H9 (cell line): ENCODE data around the gene PMM2. TPM values are rescaled to one million over a fixed set of nuclear protein-coding genes. Genes with fewer than 3 reads are reported as not detected.

Source experiments
- DNase-seq: peaks from one replicate; pipeline ENCODE4 v3.0.0-alpha.2; 2017
- H2AFZ ChIP-seq: one replicate; pipeline ENCODE4 v1.6.1; 2013; ENCODE audit warnings: mild to moderate bottlenecking, low read length, control low read depth, moderate library complexity
- H2AK5ac ChIP-seq: 2 replicates; pipeline ENCODE4 v1.6.1; 2013; ENCODE audit warnings: low read length, control low read depth, mixed read lengths; ENCODE audit not compliant: insufficient read length
- H2BK120ac ChIP-seq: one replicate; pipeline ENCODE4 v1.6.1; 2013; ENCODE audit warnings: low read depth, mild to moderate bottlenecking, low read length, control low read depth, inconsistent platforms; ENCODE audit not compliant: poor library complexity, severe bottlenecking
- H2BK12ac ChIP-seq: 2 replicates; pipeline ENCODE4 v1.6.1; 2013; ENCODE audit warnings: low read length, control low read depth, mixed read lengths, low read depth; ENCODE audit not compliant: insufficient read length
- H2BK15ac ChIP-seq: 2 replicates; pipeline ENCODE4 v1.6.1; 2013; ENCODE audit warnings: low read depth, low read length, control low read depth
- H2BK20ac ChIP-seq: one replicate; pipeline ENCODE4 v1.6.1; 2013; ENCODE audit warnings: low read depth, mild to moderate bottlenecking, low read length, control low read depth, inconsistent platforms; ENCODE audit not compliant: poor library complexity, severe bottlenecking
- H2BK5ac ChIP-seq: 2 replicates; pipeline ENCODE4 v1.6.1; 2013; ENCODE audit warnings: low read length, control low read depth, mixed read lengths; ENCODE audit not compliant: insufficient read length
- H3K14ac ChIP-seq: 2 replicates; pipeline ENCODE4 v1.6.1; 2013; ENCODE audit warnings: low read length, control low read depth; ENCODE audit not compliant: insufficient read depth
- H3K18ac ChIP-seq: 2 replicates; pipeline ENCODE4 v1.6.1; 2013; ENCODE audit warnings: low read depth, mild to moderate bottlenecking, mixed read lengths, low read length, control low read depth; ENCODE audit not compliant: insufficient read length
- H3K23ac ChIP-seq: 2 replicates; pipeline ENCODE4 v1.6.1; 2013; ENCODE audit warnings: low read length, control low read depth, mixed read lengths, low read depth; ENCODE audit not compliant: insufficient read length
- H3K23me2 ChIP-seq: 2 replicates; pipeline ENCODE4 v1.6.1; 2013; ENCODE audit warnings: low read depth, mild to moderate bottlenecking, mixed read lengths, low read length, control low read depth; ENCODE audit not compliant: insufficient read length, poor library complexity, severe bottlenecking
- H3K27ac ChIP-seq: 2 replicates; pipeline ENCODE4 v1.5.1; 2013; ENCODE audit warnings: low read length, control low read depth, mixed read lengths, low read depth; ENCODE audit not compliant: insufficient read length
- H3K27me3 ChIP-seq: 2 replicates; pipeline ENCODE4 v1.6.1; 2013; ENCODE audit warnings: low read length, control low read depth, inconsistent platforms; ENCODE audit not compliant: insufficient read depth
- H3K4ac ChIP-seq: 2 replicates; pipeline ENCODE4 v1.6.1; 2013; ENCODE audit warnings: low read depth, mild to moderate bottlenecking, control low read depth, inconsistent platforms, low read length, moderate library complexity
- H3K4me1 ChIP-seq: 2 replicates; pipeline ENCODE4 v1.6.1; 2013; ENCODE audit warnings: low read length, control low read depth, inconsistent platforms; ENCODE audit not compliant: insufficient read depth
- H3K4me2 ChIP-seq: 2 replicates; pipeline ENCODE4 v1.6.1; 2013; ENCODE audit warnings: low read length, control low read depth, mixed read lengths; ENCODE audit not compliant: insufficient read length, insufficient read depth
- H3K56ac ChIP-seq: 2 replicates; pipeline ENCODE4 v1.6.1; 2013; ENCODE audit warnings: low read depth, mild to moderate bottlenecking, mixed read lengths, low read length, control low read depth; ENCODE audit not compliant: insufficient read length
- H3K79me1 ChIP-seq: 2 replicates; pipeline ENCODE4 v1.6.1; 2013; ENCODE audit warnings: low read depth, mild to moderate bottlenecking, moderate library complexity, low read length, control low read depth, inconsistent platforms; ENCODE audit not compliant: insufficient read depth, poor library complexity, severe bottlenecking
- H3K79me2 ChIP-seq: 2 replicates; pipeline ENCODE4 v1.6.1; 2013; ENCODE audit warnings: low read length, control low read depth, inconsistent platforms; ENCODE audit not compliant: insufficient read depth
- H3K9ac ChIP-seq: 2 replicates; pipeline ENCODE4 v1.6.1; 2013; ENCODE audit warnings: low read length, control low read depth, mixed read lengths; ENCODE audit not compliant: insufficient read length; ENCODE audit errors: extremely low read depth
- H3K9me3 ChIP-seq: one replicate; pipeline ENCODE4 v1.6.1; 2013; ENCODE audit warnings: low read depth, low read length, inconsistent platforms; ENCODE audit not compliant: control insufficient read depth
- H3T11ph ChIP-seq: one replicate; pipeline ENCODE4 v1.6.1; 2013; ENCODE audit warnings: mild to moderate bottlenecking, low read length, control low read depth, inconsistent platforms
- H4K20me1 ChIP-seq: one replicate; pipeline ENCODE4 v1.6.1; 2013; ENCODE audit not compliant: control insufficient read depth, insufficient read length, insufficient read depth
- H4K5ac ChIP-seq: 2 replicates; pipeline ENCODE4 v1.6.1; 2013; ENCODE audit warnings: low read depth, mild to moderate bottlenecking, mixed read lengths, low read length, control low read depth; ENCODE audit not compliant: insufficient read length
- H4K8ac ChIP-seq: replicated peaks from 2 replicates; pipeline ENCODE4 v1.6.1; 2013; ENCODE audit warnings: low read length, control low read depth, mixed read lengths, low read depth; ENCODE audit not compliant: insufficient read length
- H4K91ac ChIP-seq: 2 replicates; pipeline ENCODE4 v1.6.1; 2013; ENCODE audit warnings: low read depth, mild to moderate bottlenecking, moderate library complexity, mixed read lengths, low read length, control low read depth; ENCODE audit not compliant: insufficient read length
- H3K27ac Mint-ChIP-seq, 3 experiments: 2 replicates in 2 of 3; 3 replicates in 1 of 3; pipeline ENCODE4 v1.8.0; 2020 to 2021; ENCODE audit warnings: mixed read lengths in 3 of 3, mild to moderate bottlenecking in 1 of 3, moderate library complexity in 1 of 3
- H3K27me3 Mint-ChIP-seq: 2 replicates; pipeline ENCODE4 v1.8.0; 2021; ENCODE audit warnings: low read depth, mild to moderate bottlenecking, moderate library complexity, mixed read lengths
- H3K36me3 Mint-ChIP-seq, 3 experiments: 2 replicates in 2 of 3; 3 replicates in 1 of 3; pipeline ENCODE4 v1.8.0; 2020 to 2021; ENCODE audit warnings: low read depth in 3 of 3, mixed read lengths in 3 of 3; ENCODE audit not compliant: insufficient read depth in 1 of 3
- H3K4me1 Mint-ChIP-seq, 2 experiments: 2 replicates each; pipeline ENCODE4 v1.8.0; 2020; ENCODE audit warnings: mixed read lengths in 2 of 2
- H3K4me3 Mint-ChIP-seq, 2 experiments: 2 replicates in 1 of 2; 3 replicates in 1 of 2; pipeline ENCODE4 v1.8.0; 2020 to 2021; ENCODE audit warnings: mild to moderate bottlenecking in 2 of 2, mixed read lengths in 2 of 2, moderate library complexity in 1 of 2
- H3K9me3 Mint-ChIP-seq, 2 experiments: 2 replicates in 1 of 2; 3 replicates in 1 of 2; pipeline ENCODE4 v1.8.0; 2020; ENCODE audit warnings: mild to moderate bottlenecking in 2 of 2, mixed read lengths in 2 of 2, moderate library complexity in 1 of 2
- CTCF ChIP-seq: fragments of 200-600 bp; sonication (generic); conservative IDR thresholded peaks from 3 replicates; pipeline ENCODE4 v1.8.0; 2021; ENCODE audit warnings: antibody characterized with exemption, mild to moderate bottlenecking
- WGBS: extraction: QIAGEN DNeasy Blood & Tissue Kit; methylation state at CpG from one replicate; pipeline ENCODE4 v1.1.7; 2013; ENCODE audit warnings: missing lambda C conversion rate, low lambda C conversion rate, mixed read lengths; ENCODE audit not compliant: insufficient read length; ENCODE audit errors: extremely low coverage; 5-methylcytosine and 5-hydroxymethylcytosine counted together
- total RNA-seq: library from RNA; stranded (reverse); gene quantifications from 2 replicates; pipeline ENCODE4 v1.2.1, GENCODE V29; 2021

PMM2 gene
- total RNA-seq, 1 experiment from 2014 or later, result 82.7 TPM

- WGBS, result no CpG with 5 or more reads among the region's 3 CpGs
- Histone ChIP-seq H3K27ac (no peak overlapping the region), H2AK5ac (no peak overlapping the region)
These were observed 101.2 kb downstream of the PMM2 start for GRCh38 chr16:8898660-8899318.

More at GRCh38 chr16:8898660-8899318, 101.2 kb downstream of the PMM2 start:
- H3K27ac Mint-ChIP-seq, result no peak overlapping the region
- Histone ChIP-seq H2BK120ac (no peak overlapping the region), H3K4me1 (no peaks in the 10 kb centered on the region), H3K4me2 (no peak overlapping the region), H3K79me1 (no peaks in the 10 kb centered on the region), H2BK20ac (no peak overlapping the region), H4K20me1 (no peaks in the 10 kb centered on the region), H2BK15ac (no peak overlapping the region), H3K56ac (no peak overlapping the region), H3K27me3 (no peaks in the 10 kb centered on the region), H3T11ph (no peak overlapping the region), H2BK5ac (no peak overlapping the region), H3K14ac (no peak overlapping the region), H4K5ac (no peak overlapping the region), H4K8ac (no peak overlapping the region), H3K18ac (no peak overlapping the region), H2BK12ac (no peak overlapping the region), H3K9ac (no peak overlapping the region), H3K23me2 (no peaks in the 10 kb centered on the region), H2AFZ (no peak overlapping the region), H3K4ac (no peak overlapping the region), H3K79me2 (no peaks in the 10 kb centered on the region), H4K91ac (no peak overlapping the region), H3K23ac (no peak overlapping the region), H3K9me3 (no peaks in the 10 kb centered on the region)
- no peaks in the 10 kb centered on the region for H3K9me3 Mint-ChIP-seq
- no peak overlapping the region for H3K4me3 Mint-ChIP-seq
- no peak for DNase-seq
- H3K27me3 Mint-ChIP-seq, result no peaks in the 10 kb centered on the region
- H3K4me1 Mint-ChIP-seq, result peaks cover 0 to 9% of the 10 kb centered on the region in 2 experiments; a peak in 2 of 4 replicates
- no peak for TF ChIP-seq CTCF
- peaks cover 83 to 99% (median 97%) of the 10 kb centered on the region in 3 experiments for H3K36me3 Mint-ChIP-seq

Other genes starting within 250 kb of the PMM2 start
- gene TMEM114, start 207.3 kb upstream of the PMM2 start, total RNA-seq, result 0.33 and 1.2 TPM in 2 replicates
- 48.9 and 51.9 TPM in 2 replicates for gene METTL22, start 176.1 kb upstream of the PMM2 start, total RNA-seq
- gene ABAT, start 123.2 kb upstream of the PMM2 start, total RNA-seq, result 6.2 and 7.3 TPM in 2 replicates
- gene TMEM186, start 200 bp upstream of the PMM2 start, total RNA-seq, result 8.6 and 9.6 TPM in 2 replicates
- 194 and 195 TPM in 2 replicates for gene CARHSP1, start 71.2 kb downstream of the PMM2 start, total RNA-seq
- gene LITAFD, start 84.5 kb downstream of the PMM2 start, total RNA-seq, result not detected in 2 replicates
- gene USP7, start 166.1 kb downstream of the PMM2 start, total RNA-seq, result 182 and 192 TPM in 2 replicates